GM21737 (cell line): ENCODE data around the gene CLDN18.

Source experiments
- ATAC-seq: cut with Tn5 transposase; IDR thresholded peaks from one replicate; pipeline ENCODE4 v1.9.1; 2021; ENCODE audit warnings: mild to moderate bottlenecking, moderate library complexity; ENCODE audit not compliant: unreplicated experiment

The CLDN18 gene

GRCh38 chr3:138009476-138010272 lies at the start of gene CLDN18:
Gene CLDN18 (plus strand): TSS chr3:138010165. CDS start chr3:138010226, 61 bp downstream.
- no peak for ATAC-seq

DNA sequence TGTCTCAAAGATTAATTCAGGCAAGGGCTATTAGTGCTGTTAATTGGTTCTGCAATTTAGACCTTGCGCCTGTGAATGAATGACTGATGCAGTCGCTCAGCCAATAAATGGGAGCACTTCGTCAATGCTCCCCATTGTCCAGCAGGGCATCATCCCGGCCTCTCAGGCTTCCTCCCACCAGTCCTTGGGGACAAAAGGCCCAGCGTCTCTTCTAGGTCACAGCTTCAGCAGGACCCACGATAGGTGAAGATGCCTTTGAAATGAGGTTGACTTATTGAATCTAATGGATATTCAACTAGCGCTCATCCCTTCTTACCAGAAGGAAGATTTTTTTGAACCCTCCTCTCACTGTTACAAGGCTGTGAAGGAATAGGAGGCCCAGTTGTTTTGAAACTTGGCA lies 47.7 kb upstream of the CLDN18 start:
- no peak for ATAC-seq

- ATAC-seq, result no peak
These were observed 46.5 kb upstream of the CLDN18 start for GRCh38 chr3:137963463-137963862.

DNA sequence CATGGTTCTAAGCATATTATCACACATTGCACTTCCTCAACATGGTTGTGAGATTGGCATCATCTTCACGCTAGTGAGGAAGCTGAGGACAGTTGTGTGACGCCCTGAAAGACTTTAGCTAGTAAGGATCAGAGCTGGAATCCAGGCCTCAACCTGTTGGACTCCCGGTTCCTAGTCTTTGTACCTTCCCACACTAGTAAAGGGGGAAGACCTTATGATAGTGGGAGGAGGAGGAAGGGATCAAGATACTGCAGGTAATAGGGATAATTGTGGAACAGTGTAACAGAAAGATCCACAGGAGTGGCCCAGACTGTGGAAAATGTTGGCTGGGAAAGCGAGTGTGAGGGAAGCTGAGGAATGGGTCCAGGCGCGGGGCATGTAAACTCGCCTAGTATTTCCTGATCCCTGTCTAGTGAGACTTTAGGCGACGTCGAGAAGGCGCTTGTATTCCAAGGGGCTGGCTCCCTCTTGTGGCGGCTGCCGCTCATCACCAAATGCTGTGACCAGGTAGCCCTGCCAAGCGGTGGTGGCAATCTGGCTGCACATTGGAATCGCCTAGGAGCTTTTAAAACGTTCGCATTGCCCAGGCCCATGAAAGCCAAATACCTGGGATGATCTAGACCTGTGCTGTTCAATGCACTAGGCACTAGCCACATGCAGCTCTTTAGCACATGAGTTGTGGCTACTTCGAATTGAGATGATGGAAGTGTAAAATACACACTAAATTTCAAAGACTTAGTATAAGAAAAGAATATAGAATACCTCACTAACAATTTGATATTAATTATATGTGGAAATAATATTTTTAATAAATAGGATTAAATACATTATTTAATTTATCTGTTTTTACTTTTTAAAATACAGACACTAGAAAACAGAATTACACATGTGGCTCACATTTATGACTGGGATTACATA lies 38.8 kb upstream of the CLDN18 start:
- ATAC-seq, result peak; percentile 90

DNA sequence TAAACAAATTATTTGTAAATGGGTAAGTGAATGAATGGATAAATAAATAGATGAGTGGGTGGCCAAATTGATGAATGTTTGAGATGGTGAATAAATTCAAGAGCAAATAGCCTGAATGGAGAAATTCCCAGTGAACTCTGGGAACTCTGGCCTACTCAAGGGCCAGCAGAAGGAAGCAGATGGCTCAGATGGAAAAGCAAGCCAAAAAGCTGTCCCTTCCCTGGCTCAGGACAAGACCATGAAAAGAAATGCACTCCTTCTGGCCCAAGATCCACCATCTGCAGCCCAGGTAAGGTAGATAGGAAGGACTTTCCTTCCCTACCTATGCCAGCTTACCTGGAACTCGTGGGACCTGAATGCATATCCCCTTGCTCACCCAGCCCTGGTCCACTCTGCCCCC lies 37.6 kb upstream of the CLDN18 start:
- no peak for ATAC-seq

GRCh38 chr3:137978328-137978727 lies 31.6 kb upstream of the CLDN18 start:
- no peak for ATAC-seq

DNA sequence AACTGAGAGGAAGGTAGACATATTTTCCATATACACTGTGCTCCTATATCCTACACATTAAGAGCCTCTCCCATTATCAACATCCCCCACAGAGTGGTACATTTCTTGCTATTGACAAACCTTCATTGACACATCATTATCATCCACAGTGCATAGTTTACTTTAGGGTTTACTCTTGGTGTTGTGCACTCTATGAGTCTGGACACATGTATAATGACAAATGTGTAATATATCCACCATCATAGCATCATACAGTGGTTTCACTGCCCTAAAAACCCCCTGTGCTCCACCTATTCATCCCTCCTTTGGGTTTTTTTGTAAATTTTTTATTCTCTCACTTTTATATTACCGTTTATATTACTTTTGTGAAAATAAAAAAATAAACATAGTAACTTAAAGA lies 22.2 kb upstream of the CLDN18 start:
- ATAC-seq, result no peak

DNA sequence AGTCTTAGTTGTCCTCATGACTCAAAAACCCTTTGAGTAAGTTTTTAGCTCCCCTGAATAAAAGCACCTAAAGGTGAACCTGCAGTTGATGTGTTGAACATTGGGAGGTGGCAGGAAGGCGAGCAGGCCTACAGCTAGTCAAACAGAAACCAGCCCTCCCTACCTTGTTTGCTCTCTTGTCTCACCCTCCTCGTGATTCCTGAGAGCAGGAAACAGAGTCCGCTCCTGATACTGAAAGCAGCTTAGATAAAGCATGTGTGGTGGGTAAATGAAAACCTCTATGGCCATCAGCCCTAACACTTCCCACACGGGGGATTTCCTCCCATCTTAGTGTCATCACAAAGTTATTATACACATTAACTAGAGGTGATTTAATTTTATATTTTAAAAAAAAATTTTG lies 21.8 kb upstream of the CLDN18 start:
- ATAC-seq, result peak; percentile 87

- ATAC-seq, result peak; percentile 67
These were observed 21.0 kb upstream of the CLDN18 start for GRCh38 chr3:137988982-137989381.

DNA sequence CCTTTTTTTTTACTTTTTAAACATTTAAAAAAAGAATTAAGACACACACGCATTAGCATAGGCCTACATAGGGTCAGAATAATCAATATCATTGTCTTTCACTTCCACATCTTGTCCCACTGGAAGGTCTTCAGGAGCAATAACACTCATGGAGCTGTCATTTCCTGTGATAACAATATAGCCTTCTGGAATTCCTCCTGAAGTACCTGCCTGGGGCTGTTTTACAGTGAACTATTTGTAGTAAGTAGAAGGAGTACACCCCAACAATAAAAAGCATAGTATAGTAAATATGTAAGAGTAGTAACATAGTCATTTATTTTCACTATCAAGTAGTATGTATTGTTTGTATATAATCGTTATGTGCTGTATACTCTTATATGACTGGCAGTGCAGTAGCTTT lies 19.5 kb upstream of the CLDN18 start:
- ATAC-seq, result no peak

- no peak for ATAC-seq
These were observed 17.4 kb upstream of the CLDN18 start for GRCh38 chr3:137992592-137992991.

DNA sequence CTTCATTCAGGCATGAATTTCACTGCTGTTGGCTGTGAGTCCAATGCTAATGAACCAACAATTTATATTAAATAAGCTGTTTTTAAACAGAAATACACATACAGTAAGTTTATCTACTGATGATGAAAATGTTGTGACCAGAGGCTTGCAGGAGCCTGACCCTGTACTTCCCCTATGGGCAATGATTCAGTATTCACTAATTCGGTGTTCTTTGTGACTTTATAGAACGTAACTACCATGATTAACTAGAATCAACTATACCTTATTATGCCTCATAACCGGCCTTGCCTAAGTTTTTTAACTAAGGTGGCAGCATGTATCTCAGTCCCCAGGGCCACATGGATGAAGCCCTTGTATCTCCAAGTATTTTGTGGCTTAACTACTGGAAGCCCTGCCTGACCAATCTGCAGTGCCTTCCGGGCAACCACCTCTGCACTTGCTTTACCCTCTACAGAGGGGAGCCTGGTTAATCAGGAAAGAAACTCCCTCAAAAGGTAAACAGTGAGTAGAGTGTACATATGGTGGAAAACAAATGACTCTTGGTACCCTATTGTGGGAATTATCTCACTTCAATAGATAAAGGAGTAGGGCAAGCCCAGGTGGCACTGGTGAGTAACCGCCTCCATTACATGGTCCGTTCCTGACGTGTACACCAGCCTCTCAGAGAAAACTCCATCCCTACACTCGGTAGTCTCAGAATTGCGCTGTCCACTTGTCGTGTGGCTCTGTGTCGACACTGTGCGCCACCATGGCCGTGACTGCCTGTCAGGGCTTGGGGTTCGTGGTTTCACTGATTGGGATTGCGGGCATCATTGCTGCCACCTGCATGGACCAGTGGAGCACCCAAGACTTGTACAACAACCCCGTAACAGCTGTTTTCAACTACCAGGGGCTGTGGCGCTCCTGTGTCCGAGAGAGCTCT lies 11.6 kb upstream of the CLDN18 start:
- no peak for ATAC-seq

GRCh38 chr3:138003069-138003468 lies 6.9 kb upstream of the CLDN18 start:
- ATAC-seq, result no peak

DNA sequence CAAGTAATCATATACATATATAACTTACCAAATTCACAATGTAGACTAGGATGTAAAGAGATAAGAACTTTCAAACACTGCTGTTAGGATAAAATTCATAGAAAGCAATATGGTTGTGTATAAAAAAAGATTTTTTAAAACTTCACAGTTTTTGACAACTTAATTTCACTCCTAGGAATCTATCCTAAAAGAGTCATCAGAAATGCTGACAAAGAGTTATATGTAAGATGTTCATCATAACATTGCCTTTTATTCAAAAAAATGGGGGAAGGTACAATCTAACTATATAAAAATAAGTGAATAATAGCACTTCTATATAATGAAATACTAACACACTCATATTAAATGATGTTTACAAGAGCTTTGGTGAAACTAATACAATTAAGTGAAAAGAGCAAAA lies 4.3 kb upstream of the CLDN18 start:
- no peak for ATAC-seq

DNA sequence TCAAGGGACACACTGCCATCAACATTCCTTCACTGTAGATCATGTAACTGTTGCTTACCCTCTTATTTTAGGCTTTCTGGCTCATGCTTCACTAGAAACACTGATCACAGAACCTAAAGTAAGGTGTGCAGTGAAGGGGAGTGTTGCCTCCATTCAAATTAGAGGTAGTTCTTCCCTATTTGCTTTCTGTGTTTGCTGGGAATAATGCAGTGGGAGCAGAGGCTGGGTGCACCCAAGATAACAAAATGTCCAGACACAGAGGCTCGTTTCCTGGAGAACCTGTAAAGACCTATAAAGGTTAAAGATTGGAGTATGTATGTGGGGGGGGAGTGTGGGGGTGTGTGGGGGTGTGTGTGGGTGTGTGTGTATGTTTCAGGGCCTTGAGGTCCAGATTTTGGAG lies 2.1 kb upstream of the CLDN18 start:
- ATAC-seq, result no peak

DNA sequence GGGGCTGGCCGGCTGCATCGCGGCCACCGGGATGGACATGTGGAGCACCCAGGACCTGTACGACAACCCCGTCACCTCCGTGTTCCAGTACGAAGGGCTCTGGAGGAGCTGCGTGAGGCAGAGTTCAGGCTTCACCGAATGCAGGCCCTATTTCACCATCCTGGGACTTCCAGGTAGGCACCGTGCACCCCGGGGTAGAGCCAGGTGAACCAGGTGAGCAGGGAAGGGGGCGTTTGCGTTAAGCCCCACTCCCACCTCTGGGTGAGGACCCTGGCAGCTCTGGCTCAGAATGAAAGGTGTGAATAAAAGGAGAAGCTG lies 267 bp downstream of the CLDN18 start:
- ATAC-seq, result no peak

DNA sequence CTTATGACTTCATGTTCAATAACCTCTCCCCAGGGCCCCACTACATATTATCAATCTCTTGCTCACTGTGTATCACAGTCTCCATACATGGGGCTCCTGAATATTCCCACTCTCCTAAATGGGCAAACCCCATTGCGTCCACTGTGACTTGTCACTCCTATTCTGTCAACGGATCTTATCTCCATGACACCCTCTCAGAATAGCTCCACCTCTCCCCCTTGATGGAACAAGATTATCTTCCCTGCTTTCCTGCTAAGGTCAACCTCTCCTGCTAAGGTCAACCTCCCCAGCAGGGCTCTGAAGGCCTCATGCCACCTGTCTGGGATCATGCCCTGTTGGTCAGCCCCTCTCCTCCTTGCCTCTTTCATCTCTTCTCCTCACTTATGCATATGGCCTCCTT lies 1.8 kb downstream of the CLDN18 start:
- no peak for ATAC-seq

DNA sequence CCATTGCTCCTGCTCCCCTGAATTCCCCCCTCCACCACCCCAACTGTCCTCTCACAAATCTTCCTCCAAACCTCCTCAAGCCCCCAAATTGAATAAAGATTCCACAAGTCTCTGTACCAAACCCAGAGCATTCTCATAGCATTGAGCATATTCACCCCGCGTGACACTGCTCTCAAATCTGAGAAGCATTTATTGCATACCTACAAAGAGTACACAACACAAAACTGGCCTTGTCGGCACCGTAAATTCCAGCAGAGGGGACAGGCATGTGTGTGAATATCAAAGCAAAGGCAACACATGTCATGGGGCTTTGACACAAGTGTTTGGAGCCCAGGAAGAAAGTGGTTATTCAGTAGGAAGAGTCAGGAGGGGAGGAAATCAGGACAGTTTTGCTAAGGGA lies 2.6 kb downstream of the CLDN18 start:
- ATAC-seq, result no peak

- ATAC-seq, result no peak
These were observed 6.1 kb downstream of the CLDN18 start for GRCh38 chr3:138016065-138016464.

DNA sequence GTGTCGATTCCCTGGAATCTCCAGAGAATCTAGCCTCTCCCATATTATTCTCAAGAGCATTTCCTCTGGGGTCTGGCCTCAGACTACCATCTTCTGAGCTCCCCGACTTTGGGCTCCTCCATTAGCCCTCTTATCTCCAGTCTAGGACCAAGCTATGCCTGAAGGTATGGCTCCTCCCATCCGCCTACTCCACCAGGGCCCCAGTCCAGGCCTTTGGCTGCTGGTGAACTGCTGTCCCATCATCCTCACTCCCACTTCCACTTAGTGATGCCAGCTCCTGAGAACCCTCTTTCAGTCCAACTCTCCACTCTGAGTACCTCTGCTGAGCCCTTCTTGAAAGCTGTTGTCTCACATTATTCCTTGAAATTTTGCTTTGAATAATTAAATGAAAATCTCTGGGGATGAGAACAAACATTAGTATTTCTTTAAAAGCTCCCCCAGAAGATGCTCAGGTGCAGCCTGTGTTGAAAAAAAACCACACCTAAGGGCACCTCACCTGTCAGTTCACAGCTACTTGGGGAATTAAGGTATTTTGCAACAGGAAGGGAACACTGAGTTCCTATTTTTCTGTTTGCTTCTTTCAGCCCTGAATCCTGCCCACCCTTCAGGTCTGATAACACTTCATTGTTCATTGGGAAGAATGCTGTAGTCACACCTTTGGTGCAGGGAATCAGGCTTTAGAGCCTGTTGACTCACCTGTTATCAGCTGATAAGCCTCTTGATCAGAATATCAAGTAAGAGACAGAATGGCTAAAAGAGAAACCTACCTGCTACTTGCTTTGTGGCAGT lies 9.5 kb downstream of the CLDN18 start:
- ATAC-seq, result no peak
